Right forelimb (tissue), 1 donor: ENCODE data around the gene KRTAP4-8.
"Not testable (repeated sequence)": the region's sequence is repeated elsewhere in the genome, so short reads cannot be mapped to it uniquely, and the experiment has no call there.

Experiments
- DNase-seq: peaks from one replicate; pipeline ENCODE4 v3.0.0-alpha.2; 2018

Gene KRTAP4-8

DNA sequence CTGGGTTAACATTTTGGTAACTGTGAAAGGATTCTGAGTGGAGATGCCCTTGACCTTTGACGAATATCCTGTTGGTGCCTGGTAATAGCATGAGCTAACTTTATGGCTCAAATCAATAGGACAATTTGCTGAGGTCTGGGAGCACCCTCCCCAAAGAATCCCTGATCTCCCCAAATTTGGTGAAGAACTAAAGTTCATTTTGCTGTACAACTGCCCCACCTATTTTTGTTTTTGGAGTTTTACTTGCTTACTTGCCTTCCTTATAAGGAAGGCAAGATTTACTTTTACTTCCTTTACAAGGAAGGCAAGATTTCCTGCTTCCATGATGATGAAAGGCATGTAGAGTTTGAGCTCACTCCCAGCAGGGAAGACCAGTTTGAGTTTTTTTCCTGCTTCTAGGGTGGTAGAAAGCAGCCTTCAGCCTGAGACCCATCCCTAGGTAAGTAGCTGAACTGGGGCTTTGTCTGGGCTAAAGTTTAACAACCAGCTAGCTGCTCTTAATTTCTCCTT lies 10.1 kb upstream of the KRTAP4-8 start:
- DNase-seq = no peak

- DNase-seq = not testable (repeated sequence)
Observed at GRCh38 chr17:41105347-41105746, 7.4 kb upstream of the KRTAP4-8 start, which contains the start of gene KRTAP4-9. Gene KRTAP4-9, plus strand, starts transcription at chr17:41105389. Its CDS starts 0 bp downstream, at chr17:41105389.

GRCh38 chr17:41104386-41105038 lies 6.6 kb upstream of the KRTAP4-8 start:
- DNase-seq = not testable (repeated sequence)

DNA sequence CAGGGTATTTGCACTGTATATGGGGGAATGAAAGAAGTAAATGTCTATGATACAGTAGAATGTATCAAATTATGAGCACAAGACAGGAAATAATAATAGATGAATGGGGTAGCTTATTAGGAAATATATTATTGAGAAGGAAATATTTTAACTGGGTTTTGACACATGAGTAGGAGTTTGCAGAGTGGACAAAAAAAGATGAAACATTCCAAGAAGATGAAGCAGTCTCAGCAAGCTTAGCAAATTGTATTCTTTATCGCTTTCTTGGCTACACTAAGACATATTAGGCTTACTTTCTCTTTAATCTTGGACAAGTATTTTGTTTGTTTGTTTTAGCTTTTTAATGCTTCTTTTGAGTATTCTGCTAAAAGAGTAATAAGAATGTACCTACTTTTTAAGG lies 6.0 kb upstream of the KRTAP4-8 start:
- DNase-seq = no peak

- DNase-seq = no peak
Observed at GRCh38 chr17:41101586-41102259, 3.8 kb upstream of the KRTAP4-8 start, which contains the start of gene KRTAP4-16. Gene KRTAP4-16, minus strand, starts transcription at chr17:41102209. Its CDS starts 0 bp downstream, at chr17:41102209.

GRCh38 chr17:41099682-41100480 lies 1.9 kb upstream of the KRTAP4-8 start:
- not testable (repeated sequence) for DNase-seq

DNA sequence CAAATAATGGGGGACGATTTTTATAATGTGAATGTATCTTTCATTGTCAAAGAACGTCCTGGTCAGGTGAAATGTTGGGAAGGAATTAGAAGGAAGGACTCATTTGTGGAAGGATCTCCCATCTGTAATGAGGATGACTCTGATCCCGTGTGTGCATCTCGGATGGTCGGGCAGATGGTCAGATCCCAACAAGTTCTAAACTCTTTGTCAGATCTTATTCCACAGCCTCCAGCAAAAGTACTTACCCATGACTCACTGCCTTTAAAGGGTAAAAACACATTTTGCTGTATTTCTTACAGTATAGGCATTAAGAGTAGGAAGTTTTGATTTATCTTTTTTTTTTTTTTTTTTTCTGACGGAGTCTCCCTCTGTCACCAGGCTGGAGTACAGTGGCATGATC lies 539 bp upstream of the KRTAP4-8 start:
- DNase-seq = no peak

- no peak for DNase-seq
Observed at GRCh38 chr17:41096055-41096454, 1.9 kb downstream of the KRTAP4-8 start.

DNA sequence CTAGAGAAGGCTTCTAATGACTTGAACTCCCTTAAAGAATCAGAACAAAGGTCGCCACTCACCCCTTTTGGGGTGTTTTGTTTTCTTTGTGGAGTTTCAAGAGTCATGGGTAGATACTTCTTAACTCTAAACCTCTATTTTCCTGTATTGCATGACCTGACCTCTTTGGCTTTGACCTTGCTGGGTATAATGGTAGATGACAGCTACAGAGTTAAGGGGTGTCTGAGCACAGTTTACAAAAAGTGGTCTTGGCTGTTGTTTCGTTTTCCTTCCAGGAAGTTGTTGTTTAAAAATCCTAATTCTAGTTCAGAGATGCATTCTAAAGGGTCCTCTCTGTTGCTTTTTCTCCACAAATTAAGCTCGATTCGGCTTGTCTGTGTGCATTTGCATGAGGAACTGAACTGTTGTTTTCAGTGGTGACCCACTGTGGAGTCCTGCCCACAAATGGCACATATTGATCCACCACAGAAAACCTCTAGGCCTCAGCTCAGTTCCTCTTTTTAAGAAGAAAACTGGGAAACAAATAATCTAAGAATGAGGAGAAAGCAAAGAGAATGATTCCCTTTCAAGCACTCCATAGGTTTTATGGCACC lies 9.1 kb downstream of the KRTAP4-8 start:
- DNase-seq = not testable (repeated sequence)

GRCh38 chr17:41084100-41084856 lies 13.7 kb downstream of the KRTAP4-8 start, which contains the start of gene KRTAP4-7:
Gene KRTAP4-7, plus strand, starts transcription at chr17:41084150. Its CDS starts 57 bp downstream, at chr17:41084207.
- not testable (repeated sequence) for DNase-seq

- DNase-seq = not testable (repeated sequence)
Observed at GRCh38 chr17:41083427-41083826, 14.5 kb downstream of the KRTAP4-8 start.

GRCh38 chr17:41082626-41083025 lies 15.3 kb downstream of the KRTAP4-8 start:
- DNase-seq = no peak

DNA sequence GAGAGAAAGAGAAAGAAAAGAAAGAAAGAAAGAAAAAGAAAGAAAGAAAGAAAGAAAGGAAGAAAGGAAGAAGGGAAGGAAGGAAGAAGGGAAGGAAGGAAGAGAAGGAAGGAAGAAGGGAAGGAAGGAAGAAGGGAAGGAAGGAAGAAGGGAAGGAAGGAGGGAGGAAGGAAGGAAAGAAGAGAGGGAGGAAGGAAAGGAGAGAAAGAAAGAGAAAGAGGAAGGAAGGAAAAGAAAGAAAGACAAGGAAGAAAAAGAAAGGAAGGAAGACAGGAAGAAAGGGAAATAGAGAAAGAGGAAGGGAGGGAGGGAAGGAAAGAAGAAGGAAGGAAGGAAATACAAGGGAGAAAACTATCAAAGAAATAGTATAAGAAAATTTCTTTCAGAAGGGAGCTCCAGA lies 21.2 kb downstream of the KRTAP4-8 start:
- no peak for DNase-seq

DNA sequence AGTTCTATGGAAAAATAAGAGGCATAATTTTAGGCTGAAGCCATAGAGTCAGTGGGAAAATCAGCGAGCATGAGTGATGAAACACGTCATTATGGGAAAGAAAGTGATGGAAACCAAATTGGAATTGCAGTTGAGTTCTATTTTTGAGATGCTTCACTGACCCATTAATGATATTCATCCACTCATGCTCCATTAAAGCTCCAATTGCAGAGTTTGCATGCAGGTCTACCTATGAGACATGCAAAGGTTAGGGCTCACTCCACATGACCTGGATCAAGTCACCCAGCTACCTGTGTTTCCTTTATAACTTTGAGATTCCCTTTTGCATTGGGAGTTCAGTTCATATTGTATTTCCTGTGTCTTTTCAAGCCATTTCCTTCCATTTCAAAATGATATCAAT lies 24.3 kb downstream of the KRTAP4-8 start:
- no peak for DNase-seq

DNA sequence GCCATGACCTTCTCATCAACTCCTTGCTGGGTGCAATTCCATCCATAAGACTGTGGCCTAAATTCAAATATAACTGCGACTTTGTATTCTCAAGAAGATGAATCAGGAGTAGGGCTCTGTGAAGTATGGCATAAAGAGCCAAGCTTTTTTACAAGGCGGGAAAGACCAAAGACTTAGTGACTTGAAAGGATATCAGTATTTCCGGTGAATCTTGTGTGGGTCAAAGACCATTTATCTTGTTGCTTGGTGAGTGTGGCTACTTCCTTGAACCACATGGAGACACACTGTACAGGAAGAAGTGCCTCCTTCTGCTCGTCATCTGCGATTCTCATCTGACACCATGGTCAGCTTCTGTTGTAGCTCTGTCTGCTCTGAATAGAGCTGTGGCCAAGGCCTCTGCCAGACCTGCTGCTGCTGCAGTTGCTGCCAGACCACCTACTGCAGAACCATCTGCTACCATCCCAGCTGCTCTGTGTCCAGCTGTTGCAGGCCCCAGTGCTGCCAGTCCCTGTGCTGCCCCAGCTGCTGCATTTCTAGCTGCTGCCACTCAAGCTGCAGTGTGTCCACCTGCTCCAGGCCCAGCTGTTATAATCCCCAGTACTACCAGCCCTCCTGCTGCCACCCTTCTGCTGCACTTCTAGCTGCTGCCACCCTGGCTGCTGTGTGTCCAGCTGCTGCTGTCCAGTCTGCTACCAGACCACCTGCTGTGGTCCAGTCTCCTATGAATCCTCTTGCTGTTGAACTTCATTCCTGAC lies 26.2 kb downstream of the KRTAP4-8 start:
- DNase-seq = no peak

- DNase-seq = no peak
Observed at GRCh38 chr17:41069031-41069430, 28.9 kb downstream of the KRTAP4-8 start.

DNA sequence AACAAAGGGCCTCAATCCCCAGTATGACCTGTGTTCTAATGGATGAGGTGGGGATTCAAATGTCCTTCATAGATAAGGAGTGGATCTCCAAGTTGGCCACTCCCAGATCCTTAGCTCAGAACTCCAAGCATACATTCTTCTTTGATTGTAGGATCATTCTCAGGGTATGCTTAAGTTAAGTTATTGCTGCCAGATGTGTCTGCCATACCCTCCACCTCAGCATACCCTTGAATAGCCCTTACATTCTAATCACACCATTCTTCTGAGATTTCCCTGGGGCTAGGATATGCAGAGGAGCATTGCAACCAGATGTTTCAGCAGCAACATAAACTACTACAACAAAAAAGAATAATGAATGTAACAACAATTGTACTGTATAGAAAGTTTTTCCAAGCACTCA lies 30.7 kb downstream of the KRTAP4-8 start:
- no peak for DNase-seq

DNA sequence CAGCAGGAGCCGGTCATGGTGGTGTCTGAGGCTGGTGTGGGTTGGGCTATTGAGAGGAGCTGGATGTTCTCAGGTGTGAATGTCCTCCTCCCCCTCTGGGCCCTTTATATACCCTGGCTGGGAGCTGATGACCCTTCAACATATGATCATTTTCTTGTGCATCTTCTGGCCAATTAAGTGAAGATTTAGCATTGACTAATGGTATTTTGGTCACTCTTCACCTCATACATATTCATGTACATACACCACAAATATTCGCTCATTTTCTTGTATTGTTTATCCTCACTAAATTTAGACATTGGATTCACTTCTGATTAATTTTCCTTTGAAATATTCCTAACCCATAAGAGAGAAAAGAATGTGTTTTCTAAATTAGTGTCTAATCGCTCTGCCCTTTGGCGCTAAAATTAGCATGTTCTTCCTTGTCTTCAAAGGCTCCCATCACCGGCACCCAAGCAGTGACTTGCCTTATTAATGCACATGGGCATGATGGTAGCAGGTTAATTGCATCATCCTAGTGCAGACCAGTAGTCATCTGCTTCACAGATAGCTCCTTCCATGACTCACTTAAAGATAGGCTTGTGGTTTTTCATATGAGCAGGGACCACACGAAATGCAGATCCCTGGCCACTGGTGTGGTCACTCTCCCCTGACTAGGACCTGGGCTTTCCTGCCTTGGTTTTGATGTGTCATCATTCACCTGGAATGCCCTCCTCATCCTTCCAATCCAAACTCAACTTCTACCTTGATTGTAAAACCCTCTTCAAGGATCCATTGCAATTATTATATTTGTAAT lies 31.9 kb downstream of the KRTAP4-8 start, which contains the start of gene KRTAP2-4:
Gene KRTAP2-4, minus strand, starts transcription at position 51 of the 796 bp plus-strand sequence. Its CDS starts 34 bp downstream, at position 17.
- no peak for DNase-seq

DNA sequence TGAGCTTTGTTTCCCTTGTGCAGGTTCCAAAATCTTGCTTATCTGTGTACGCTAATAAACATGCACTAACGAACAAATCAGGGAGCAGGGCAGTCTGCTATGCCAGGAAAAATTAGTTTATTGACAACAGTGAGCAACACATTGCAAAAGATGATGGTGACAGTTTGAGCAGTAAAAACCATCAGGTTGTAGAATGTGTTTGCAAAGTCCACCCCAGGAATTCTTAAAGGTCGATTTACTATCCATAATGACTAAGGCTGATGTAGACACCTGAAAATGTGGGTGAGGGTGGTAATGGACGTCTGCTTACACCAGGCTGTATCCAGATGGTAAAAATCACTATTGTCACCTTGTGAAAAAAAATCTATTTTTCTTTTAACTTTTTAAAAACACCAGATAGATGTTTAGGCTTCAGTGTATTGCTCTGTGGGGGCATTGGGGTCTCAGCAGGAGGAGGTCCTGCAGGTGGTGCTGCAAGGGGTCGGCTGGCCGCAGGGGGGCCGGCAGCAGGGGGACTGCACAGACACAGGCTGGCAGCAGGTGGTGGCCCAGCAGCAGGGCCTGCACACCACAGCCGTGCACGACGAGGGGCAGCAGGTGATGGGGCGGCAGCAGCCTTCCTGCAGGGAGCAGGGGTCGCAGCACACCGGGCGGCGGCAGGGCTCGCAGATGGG lies 32.8 kb downstream of the KRTAP4-8 start:
- DNase-seq = not testable (repeated sequence)

- no peak for DNase-seq
Observed at GRCh38 chr17:41064301-41064700, 33.6 kb downstream of the KRTAP4-8 start.
